COR-L47 (cell line): ENCODE measurements around the gene SARS1.

Experiments used
- DNase-seq: peaks from one replicate; lab custom pipeline; 2025; lab: John Stamatoyannopoulos, UW

Gene SARS1

DNA sequence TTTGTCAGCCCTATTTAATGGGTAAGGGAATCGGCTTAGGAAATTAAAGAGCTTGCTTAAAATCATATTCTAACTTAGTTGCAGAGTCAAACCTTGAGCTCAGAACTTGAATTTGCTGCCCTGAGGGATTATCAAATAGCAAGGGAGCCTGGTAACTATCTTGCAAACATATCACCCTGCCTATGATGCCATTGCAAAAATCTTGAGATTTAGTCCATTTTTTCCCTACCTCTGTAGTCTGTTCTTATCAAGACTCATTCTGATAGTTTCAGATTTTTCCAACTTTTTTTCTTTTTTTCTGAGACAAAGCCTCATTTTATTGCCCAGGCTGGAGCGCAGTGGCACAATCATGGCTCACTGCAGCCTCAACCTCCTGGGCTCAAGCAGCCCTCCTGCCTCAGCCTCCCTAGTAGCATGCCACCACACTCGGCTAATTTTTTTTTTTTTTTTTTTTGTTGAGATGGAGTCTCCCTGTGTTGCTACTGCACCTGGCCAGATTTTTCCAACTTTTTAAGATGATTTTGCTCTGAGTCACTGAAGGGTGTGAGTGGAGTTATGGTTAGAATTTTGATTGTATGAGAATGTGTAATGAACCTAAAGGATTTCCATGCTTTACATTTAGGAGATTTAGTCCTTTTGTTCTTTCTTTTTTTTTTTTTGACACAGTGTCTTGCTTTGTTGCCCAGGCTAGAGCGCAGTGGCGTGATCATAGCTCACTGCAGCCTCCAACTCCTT is 12.2 kb downstream of the SARS1 start:
- DNase-seq: no peak

DNA sequence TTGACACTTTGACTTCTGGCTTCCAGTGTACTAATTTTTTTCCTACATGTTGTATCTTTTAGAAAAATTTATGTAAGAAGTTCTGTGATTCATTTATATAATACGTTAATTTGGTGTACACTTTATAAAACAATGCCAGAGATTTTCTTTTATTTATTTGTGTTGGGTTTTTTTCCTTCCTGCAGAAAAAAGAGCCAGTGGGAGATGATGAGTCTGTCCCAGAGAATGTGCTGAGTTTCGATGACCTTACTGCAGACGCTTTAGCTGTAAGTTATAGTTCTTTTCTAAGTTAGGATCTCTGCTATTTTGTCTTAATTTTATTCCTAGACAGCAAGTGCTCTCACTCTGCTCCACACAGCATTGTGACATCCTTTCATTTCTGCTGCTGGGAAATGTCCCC is 14.4 kb downstream of the SARS1 start:
- DNase-seq: no peak

DNA sequence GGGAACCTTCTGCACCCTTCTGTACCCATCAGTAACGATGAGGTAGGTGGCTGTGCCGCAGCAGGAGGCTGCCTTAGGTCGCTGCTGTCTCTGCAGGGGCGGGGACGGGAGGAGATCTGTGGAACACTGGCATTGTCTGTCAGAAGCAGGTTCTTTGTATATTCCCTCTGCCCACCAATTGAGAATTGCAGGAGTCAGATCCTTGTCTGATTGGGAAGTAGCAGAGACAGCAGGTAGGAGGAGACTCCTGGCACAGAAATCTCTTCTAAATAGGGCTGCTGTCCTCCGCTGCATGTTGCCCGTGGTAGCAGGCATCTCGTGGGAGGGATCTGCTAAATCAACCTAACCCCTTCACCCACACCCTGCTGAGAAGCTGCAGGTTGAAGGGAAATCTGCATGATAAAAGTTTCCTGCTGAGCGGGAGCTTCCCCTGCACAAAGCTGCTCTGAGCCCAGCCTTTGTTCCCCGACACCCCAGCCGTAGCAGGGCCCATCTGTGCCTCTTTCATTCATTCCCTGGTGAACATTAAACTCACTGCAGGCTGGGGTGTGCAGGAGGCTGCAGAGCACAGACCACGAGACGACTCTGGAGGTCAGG is 15.9 kb downstream of the SARS1 start:
- peak; percentile 97 for DNase-seq

DNA sequence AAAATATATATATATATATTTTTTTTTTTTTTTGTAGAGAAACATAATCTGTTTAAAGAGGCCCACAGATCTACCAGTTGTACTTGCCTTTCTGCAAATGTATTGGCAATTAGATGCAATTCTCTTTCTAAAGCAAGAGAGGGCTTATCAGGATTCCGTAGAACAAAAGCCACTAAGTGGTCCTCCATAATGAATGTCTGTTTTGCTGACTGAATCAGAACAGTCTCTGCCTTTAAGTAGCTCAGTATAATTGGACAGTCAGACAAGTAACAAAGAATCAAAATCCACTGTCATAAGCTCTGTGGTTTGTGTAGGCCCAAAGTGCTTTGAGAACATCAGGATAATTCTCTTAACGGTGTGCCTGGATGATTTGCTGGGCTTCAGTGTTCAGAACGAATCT is 17.3 kb downstream of the SARS1 start:
- no peak for DNase-seq

DNA sequence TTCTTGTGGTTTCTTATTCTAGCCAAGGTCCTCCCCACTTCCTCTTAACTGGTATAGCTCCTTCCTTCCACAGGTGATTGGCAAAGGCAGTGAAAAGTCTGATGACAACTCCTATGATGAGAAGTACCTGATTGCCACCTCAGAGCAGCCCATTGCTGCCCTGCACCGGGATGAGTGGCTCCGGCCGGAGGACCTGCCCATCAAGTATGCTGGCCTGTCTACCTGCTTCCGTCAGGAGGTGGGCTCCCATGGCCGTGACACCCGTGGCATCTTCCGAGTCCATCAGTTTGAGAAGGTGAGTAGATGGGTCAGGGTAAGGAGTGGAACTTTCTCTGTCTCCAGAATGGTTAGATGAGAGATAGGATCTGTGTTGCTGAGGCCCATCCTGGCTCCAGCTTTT is 21.4 kb downstream of the SARS1 start:
- DNase-seq: no peak

DNA sequence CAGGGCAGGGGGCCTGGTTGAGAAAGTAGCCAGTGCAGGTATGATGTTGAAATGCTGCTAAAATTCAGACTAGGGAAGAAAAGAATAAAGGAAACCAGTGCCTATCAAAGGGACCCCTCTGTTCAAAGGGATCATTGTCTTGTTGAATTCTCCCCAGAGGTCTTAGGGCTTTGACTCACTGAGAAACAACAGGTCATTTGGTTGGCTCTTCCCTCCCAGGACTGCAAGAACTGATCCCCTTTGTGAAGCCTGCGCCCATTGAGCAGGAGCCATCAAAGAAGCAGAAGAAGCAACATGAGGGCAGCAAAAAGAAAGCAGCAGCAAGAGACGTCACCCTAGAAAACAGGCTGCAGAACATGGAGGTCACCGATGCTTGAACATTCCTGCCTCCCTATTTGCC is 23.8 kb downstream of the SARS1 start:
- no peak for DNase-seq

DNA sequence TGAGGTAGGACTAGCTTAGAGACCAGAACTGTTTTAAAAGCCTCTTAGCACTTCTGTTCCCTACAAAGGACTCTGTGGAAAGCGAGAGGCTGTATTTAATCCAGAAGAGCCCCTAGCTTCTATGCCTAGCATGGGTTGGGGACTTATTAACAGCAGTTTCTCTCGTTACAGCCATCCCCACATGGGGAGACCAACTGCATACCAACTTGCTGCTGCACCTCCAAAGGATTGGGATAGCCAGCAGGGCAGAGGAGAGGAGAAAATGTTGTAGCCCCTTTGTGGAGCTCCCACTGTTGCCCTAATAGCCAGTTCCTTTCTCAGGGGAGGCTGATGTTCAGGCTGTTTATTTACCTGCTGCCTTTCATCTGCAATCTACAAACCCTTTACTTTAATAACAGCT is 24.7 kb downstream of the SARS1 start:
- no peak for DNase-seq

DNA sequence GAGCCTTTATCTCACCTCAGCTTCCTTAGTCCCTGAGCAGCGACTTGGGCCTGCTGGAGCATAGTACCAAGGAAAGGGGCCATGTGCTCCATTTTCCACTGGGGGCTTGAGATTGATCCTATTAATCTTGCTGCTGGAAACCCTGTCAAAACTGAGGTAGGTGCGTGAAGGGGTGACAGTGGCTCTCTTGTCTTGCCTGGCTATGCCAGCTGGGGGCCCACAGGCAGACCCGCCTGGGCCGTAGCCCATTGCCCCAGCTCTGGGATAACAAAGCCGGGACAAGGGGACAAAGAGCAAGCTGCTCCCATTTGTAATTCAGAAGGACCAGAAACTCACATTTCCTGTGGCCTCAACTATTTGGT is 25.3 kb downstream of the SARS1 start:
- DNase-seq: no peak

DNA sequence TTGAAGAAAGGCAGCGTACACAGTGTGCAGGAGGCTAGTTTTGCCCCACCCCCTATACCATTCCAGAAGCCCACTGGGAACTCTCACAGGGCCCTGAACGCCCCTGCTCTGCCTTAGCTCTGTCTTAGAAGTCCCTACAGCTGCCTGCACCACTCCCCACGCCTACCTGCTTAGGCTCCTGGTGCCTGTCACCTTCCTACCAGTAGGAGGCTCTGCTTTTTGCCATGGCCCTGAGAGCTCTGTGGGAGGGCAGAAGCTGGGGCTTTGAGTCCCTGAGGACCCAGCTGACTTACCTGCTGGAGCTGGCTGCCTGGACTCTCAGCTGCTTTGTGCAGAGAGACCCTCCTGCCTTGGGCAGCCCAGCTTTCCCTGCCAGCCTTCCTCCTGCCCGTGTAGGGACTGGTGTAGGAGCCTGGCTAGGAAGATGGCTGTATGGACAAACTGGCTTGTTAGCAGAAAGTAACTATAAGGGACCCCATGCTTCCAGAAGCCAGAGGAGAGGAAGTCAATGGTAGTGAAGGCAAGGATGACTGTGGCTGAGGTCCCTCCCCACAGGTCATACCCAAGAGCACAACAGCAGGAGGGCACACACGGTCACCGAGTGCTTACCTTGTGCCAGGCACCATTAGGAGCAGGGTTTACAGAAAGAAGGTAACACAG is 25.8 kb downstream of the SARS1 start:
- DNase-seq: no peak

DNA sequence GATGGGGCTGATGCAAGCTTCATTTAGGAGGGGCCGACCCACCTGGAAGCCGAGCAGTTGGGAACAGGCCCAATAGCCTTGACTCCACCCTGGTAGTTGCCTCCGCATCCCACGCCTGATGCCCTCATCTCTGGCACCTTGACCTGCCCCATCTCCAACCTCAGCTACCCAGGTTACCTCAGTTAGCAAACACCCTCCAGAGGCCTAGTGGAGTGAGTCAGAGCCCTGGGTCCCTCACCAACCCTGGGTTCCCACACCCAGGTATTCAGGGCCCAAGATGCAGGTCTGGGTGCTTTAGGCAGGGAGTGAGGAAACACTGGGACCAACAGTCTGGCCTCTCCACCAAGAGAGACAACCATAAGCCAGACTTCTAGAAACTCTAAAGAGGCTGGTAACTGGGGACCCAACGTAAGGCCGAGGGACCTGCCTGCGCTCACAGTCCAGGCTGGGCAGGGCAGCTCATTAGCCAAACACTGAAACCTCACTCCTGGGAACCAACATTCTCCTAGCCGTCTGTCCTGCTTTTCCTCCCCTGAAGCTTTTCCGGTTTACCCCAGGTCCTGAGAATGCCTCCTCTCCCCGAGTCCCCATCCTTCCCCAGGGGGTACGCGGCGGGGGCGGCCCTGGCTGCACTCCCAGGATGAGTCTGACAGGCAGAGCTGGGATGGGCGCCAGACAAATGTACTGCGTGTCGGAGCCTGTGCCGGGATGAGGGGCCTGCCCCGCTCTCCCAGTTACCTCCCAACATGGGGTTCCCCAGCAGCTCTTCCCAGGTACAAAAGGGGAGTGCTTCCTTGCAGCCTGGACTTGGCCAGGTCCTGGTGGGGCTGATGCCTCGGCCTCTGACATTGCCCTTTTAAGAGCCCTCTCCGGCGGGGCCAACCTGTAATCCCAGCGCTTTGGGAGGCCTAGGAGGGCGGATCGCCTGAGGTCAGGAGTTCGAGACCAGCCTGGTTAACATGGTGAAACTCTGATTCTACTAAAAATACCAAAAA is 26.7 kb downstream of the SARS1 start:
- DNase-seq: peak; percentile 82

DNA sequence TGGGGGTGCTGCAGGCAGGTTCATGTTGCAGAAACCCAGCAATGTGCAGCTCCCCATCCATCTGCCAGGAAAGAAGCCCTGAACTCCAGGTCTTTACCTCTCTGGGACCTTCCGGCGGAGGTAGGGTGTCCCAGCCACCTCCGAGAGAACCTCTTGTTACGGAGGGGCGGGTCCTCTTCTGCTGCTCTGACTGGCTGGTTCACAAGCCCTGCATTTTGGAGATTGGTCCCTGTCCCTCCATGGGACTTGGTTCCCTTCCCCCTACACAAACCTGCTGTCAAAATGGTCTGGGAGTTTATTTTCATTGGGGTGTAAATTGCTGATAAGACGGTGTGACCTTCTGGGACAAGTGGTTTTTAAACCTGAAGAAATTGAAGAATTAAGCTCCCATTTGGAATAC is 27.6 kb downstream of the SARS1 start:
- DNase-seq: no peak

DNA sequence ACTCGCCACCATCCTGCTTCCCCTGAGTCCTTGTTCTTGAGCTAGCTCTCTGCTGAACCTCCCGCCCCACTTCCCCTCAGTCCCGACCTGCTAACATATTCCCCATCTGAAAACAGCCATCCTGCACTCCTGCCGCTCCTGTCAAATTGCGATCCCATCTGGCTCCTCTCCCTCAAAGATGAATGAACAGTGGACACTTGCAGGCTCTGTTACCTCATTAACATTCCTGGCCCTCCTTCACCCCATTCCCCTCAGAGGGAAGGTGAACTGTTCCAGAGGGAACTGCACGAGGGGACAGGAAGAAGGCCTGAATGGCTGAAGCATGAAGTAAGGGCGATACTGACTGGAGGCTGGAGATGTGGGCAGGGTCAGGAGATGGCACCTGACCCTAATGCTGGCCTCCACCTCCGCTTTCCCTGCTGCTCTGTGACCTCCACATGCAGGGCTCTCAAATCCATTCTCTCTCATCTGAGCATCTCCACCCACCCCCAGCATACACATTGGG is 28.2 kb downstream of the SARS1 start:
- no peak for DNase-seq

DNA sequence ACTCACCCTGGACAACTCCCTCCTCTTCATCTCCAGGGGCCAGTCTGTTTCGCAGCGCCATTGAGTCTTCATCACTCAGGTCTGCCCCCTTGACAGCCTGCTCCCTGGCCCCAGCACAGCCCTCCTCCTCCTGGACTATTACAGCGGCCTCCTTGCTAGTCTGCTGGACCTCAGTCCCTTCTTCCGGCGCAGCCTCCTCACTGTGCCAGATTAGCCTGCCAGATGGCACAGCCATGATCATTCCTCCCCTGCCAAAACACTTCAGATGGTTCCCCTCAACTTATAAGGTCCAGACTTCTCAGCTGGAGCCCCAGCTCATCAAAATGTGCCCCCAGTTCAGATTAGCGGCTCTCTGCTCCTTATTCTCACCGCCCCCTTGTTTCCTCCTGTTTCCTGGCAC is 28.7 kb downstream of the SARS1 start:
- no peak for DNase-seq

DNA sequence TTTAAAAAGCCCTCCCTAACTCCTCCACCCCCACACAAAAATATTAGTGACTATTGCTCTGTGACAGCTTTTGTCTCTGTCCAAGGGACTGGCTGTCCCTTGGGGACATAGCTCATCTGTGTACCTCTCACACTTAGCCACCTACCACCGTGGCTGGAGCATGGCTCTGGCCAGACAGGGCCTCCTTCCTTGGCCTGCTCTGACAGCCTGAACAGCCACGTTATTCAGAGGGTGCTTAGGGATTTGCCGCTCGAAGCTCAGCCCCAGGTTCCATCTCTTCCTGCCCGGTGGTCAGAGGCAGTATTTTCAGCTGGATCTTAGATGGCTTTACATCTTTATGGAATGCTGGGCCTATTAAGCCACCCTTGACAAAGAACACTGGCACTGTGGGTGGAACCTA is 29.5 kb downstream of the SARS1 start:
- no peak for DNase-seq

DNA sequence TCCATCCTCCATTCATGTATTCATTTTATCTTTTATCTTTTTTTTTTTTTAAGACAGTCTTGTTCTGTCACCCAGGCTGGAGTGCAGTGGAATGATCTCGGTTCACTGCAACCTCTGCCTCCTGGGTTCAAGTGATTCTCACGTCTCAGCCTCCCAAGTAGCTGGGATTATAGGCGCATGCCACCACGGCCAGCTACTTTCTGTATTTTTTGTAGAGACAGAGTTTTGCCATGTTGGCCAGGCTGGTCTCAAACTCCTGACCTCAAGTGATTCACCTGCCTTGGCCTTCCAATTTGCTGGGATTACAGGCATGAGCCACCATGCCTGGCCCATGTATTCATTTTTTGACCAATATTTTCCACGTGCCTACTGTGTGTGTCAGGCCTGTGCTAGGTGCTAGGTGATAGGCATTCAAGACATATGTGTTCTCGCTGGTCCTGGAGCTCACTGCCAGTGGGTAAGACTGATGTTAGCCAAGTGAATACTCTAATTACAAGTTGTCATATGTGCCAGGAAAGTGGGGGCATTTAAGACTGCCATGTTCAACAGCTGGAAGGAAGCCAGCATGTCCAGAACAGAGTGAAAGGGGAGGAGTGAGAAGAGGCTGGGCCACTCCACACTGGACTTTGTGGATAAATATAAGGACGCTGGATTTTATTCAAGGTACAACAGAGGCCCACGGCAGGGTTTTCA is 30.3 kb downstream of the SARS1 start:
- peak; percentile 26 for DNase-seq

DNA sequence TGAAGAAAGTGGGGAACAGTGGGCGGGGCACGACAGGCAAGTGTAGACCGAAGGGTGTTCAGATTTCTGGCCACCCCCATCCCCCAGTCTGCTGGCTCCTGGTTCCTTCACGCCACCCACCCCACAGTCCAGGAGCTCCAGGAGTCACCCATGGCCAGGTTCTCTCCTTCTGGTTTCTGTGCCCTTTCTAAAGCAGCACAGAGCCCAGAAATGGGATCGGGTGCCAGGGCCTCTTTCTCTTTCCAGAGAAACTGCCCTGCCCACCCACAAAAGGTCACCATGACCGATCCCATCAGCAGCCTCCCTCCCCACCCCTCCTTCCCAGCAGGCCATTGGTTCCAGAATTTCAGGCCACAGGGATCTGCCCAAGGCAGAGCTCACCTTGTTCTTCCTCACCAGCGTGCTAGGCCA is 32.4 kb downstream of the SARS1 start:
- DNase-seq: no peak

DNA sequence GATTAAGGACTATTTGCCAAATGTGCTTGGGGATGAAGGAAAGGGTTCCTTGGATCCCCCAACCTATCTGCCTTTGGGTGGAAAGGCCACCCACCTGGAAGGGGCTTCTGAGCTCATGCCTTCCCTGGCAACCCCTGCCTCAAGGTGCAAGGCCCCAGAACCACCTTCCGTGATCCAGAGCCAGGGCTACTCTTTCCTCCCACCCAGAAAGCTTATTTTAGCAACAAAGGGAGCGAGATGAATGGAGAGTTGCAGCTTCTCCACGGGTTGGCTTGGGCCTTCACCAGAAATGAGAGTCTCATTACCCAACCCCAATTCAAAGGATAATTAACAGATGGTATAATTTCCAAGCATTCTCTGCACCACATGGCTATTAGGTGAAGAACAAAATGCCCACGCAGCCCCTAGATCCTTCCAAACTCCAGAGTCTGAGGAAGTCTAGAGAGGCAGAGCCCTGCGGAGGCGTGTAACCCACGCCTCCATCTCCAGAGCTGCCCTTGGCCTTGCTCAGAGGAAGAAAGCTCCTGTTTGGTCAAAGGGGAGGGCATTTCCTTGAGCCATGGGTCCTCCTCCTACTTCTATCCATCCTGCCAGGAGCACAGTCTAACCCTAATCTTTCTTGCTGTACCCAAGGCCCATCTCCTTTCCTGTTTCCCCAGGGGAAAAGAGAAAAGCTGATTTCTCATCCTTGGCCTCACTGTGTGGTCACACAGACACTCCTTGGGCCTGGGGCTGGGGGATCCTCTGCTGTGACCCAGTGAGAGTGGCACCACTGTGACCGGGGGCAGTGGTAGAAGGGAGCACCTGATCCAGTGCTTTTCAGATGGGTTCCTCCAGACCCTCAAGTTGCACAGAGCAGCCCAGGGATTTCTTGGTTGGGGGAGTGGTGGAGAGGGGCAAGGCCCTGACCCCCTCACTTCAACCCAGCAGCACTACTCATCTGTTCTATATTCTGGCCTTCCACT is 34.0 kb downstream of the SARS1 start:
- DNase-seq: no peak

DNA sequence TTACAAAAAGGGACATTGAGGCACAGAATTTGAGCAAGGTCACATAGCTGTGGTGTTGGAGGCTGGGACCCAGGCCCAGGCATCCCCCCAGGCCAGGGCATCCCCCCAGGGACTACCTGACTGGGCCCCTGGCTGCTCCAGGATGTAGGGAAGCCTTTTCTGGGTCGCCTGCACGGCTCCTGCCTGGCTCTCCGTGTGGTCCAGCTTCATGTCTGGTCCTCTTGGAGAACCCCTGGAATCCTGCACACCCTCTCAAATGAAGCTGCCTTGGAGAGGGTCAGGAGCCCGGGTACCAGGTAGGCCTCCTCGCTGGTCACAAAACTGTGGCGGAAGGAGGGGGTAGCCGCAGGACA is 34.7 kb downstream of the SARS1 start:
- no peak for DNase-seq

DNA sequence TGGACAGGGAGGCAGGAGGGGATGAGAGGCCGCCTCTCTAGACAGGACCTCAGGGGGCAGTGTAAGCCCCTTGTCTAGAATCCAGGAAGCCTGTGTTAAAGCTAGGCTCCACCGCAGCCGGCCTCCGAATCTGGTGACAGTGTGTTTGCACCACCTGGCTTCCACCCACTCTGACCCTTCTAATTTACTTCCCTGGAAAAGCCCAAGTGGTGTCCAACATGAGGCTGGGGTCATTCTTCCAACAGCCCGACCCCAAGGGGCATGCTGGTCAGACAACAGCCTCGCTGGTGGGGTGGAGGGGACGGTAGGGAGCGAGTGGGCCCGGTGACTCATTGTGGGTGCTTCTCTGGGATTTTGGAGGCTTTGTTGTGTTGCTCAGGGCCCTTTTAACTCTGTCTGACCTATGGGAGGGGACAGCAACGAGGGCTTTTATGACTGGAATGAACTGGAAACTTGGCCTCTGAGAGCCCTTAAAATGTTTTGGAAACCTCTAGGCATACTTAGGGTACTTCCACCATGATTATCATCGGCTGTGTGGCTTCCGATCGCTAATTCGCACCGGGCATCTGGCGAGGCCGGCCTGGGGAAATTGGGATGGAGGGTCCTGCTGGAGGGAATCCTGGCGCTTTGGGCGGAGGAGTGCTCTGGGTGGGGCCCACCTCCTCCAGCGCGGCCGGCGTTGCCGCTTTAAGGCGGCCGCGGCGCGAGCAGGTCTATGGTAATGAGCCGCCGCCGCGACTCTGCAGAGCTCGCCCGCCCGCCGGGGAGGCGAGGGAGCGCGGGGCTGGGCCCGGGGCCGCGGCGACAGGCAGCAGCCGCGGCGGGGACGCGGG is 35.3 kb downstream of the SARS1 start, which contains the start of gene CELSR2:
Gene CELSR2, plus strand, starts transcription at position 743 of the 833 bp plus-strand sequence. CDS start 541 bp downstream, outside the sequence.
- DNase-seq: peak; percentile 74
